Heart left ventricle (tissue), 13 donors: ENCODE data around the gene PYGO2.

Experiments used
- CTCF ChIP-seq, 12 donors: fragments of 200-600 bp; sonication (generic) in 4 of 12; IDR thresholded peaks; one replicate each; pipeline versions ENCODE4 v1.5.0 to v1.8.0; 2018 to 2022; ENCODE audit warnings: antibody characterized with exemption in 12 of 12, mild to moderate bottlenecking in 5 of 12
- POLR2A ChIP-seq, 2 donors: fragments of 450-650 bp; IDR thresholded peaks; one replicate each; pipeline ENCODE4 v1.6.1; 2017; ENCODE audit warnings: antibody characterized with exemption in 2 of 2, mild to moderate bottlenecking in 2 of 2, moderate library complexity in 2 of 2
- donor health status: ischemic (EF 13 %, LVEDD 7.1; RV severe dilation, severe dysfunction).
- donor health status: DM: no; HTN: yes; CAD: no.
- donor health status: DM: no; HTN: no; CAD: no.
- donor health status: ischemic (EF 25% LVEDD 6.9; RV normal size, moderate dysfunction).
- donor health status: ischemic (EF 25% LVEDD 5.7; RV mildly dilated, moderate dysfunction).
- donor health status: ischemic (EF 35%, LVEDD 5.7; RV mildly dilated, moderate dysfunction).
- donor health status: nonischemic (EF 11% LVEDD 7.7; RV severe dilation, severe dysfunction).
- donor health status: DM: yes; HTN: yes; CAD: no.
- donor health status: PGD.
- donor health status: ischemic (EF 29% LVEDD 5.4; RV normal size, mild dysfunction).
- donor health status: nonischemic (EF 23%, LVEDD 6.1; RV moderate dilation, normal function).

GRCh38 chr1:155003227-155003765 is 41.7 kb upstream of the PYGO2 start:
- no peak for TF ChIP-seq POLR2A (IDR thresholded peaks at IDR 0.05)
- TF ChIP-seq CTCF (IDR thresholded peaks at IDR 0.05) = no peak
